Activated naive CD8-positive, alpha-beta T cell treated with anti-CD3 and anti-CD28 coated beads, Interleukin-2, amount 10 ng/mL, durations not matched to agents 7 days and 5 days (primary cell): ENCODE measurements around the gene PSMD1. TPM values are rescaled to one million over a fixed set of nuclear protein-coding genes. Genes with fewer than 3 reads are reported as not detected.
"Not testable (repeated sequence)": the region's sequence is repeated elsewhere in the genome, so short reads cannot be mapped to it uniquely, and the experiment has no call there.

Experiments
- ATAC-seq: fragments of 150-1000 bp; cut with Tn5 transposase; one replicate; pipeline ENCODE4 v1.10.0; 2021; ENCODE audit warnings: low read depth, moderate library complexity
- POLR2A ChIA-PET: fragments of 350-600 bp; sonication (Branson Sonifier 250); formaldehyde crosslinking; loops from one replicate; lab custom pipeline; 2021; ENCODE audit warnings: antibody characterized with exemption; lab: Charles Lee
- DNase-seq: peaks from one replicate; pipeline ENCODE4 v3.0.0; 2021
- H3K27ac Mint-ChIP-seq: one replicate; pipeline ENCODE4 v1.8.0; 2022; ENCODE audit warnings: mild to moderate bottlenecking, mixed read lengths
- H3K27me3 Mint-ChIP-seq: one replicate; pipeline ENCODE4 v1.8.0; 2022; ENCODE audit warnings: mild to moderate bottlenecking, moderate library complexity, mixed read lengths
- H3K36me3 Mint-ChIP-seq: one replicate; pipeline ENCODE4 v1.8.0; 2021; ENCODE audit warnings: mild to moderate bottlenecking, mixed read lengths
- H3K4me1 Mint-ChIP-seq: one replicate; pipeline ENCODE4 v1.8.0; 2021; ENCODE audit warnings: mixed read lengths
- H3K4me3 Mint-ChIP-seq: one replicate; pipeline ENCODE4 v1.8.0; 2022; ENCODE audit warnings: mild to moderate bottlenecking, moderate library complexity, mixed read lengths
- H3K9me3 Mint-ChIP-seq: one replicate; pipeline ENCODE4 v1.8.0; 2021; ENCODE audit warnings: mixed read lengths
- total RNA-seq, 2 experiments: library from RNA; stranded (reverse); gene quantifications; one replicate each; pipeline ENCODE4 v1.2.3, GENCODE V29; 2021

The PSMD1 gene
- total RNA-seq, 2 experiments from 2014 or later: 64.0 to 65.4 TPM

GRCh38 chr2:231186325-231186724 lies 129.7 kb downstream of the PSMD1 start:
- Mint-ChIP-seq H3K4me1 (no peaks in the 10 kb centered on the region), H3K27me3 (peaks cover 29% of the 10 kb centered on the region), H3K9me3 (no peaks in the 10 kb centered on the region), H3K4me3 (no peak overlapping the region), H3K27ac (no peak overlapping the region), H3K36me3 (no peaks in the 10 kb centered on the region)
- no peak for DNase-seq
- POLR2A ChIA-PET: no interaction called here
- no peak for ATAC-seq

- Mint-ChIP-seq H3K4me1 (no peaks in the 10 kb centered on the region), H3K27ac (no peak overlapping the region), H3K36me3 (no peaks in the 10 kb centered on the region), H3K9me3 (no peaks in the 10 kb centered on the region), H3K4me3 (no peak overlapping the region), H3K27me3 (peaks cover 38% of the 10 kb centered on the region)
- POLR2A ChIA-PET: no interaction called here
- ATAC-seq (no peak), DNase-seq (no peak)
These were observed 131.3 kb downstream of the PSMD1 start for GRCh38 chr2:231187736-231188505.

- POLR2A ChIA-PET: no interaction called here
- no peak for DNase-seq
- H3K27me3 Mint-ChIP-seq: peaks cover 35% of the 10 kb centered on the region
- no peak for ATAC-seq
- no peak overlapping the region for H3K4me3 Mint-ChIP-seq
- H3K9me3 Mint-ChIP-seq: no peaks in the 10 kb centered on the region
- H3K36me3 Mint-ChIP-seq: no peaks in the 10 kb centered on the region
- H3K4me1 Mint-ChIP-seq: no peaks in the 10 kb centered on the region
- no peak overlapping the region for H3K27ac Mint-ChIP-seq
These were observed 132.0 kb downstream of the PSMD1 start for GRCh38 chr2:231188506-231189170.

DNA sequence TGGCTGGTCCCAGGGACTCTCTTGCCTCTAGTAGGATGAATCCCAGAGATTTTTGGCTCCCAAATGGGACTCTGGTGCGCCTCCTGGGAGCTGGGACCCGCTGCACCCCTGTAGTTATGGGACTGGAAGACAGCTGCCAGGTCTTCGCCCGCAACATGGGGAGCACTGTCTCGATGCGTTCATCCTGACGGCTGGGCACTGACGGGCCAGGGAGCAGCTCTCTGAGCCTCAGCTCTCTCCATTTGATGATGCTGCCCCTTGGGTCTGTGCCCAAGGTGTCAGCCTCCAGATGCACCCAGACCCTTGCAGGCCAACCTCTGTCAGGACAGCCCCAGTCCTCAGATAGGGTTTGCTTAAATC lies 132.5 kb downstream of the PSMD1 start:
- POLR2A ChIA-PET: no interaction called here
- no peak for ATAC-seq
- no peak for DNase-seq
- Mint-ChIP-seq H3K27ac (no peak overlapping the region), H3K4me1 (no peaks in the 10 kb centered on the region), H3K4me3 (no peak overlapping the region), H3K9me3 (no peaks in the 10 kb centered on the region), H3K36me3 (no peaks in the 10 kb centered on the region), H3K27me3 (peaks cover 39% of the 10 kb centered on the region)

- Mint-ChIP-seq H3K4me3 (no peak overlapping the region), H3K27me3 (peaks cover 40% of the 10 kb centered on the region), H3K9me3 (no peaks in the 10 kb centered on the region), H3K36me3 (no peaks in the 10 kb centered on the region), H3K4me1 (no peaks in the 10 kb centered on the region), H3K27ac (no peak overlapping the region)
- DNase-seq: no peak
- no peak for ATAC-seq
- POLR2A ChIA-PET: no interaction called here
These were observed 133.2 kb downstream of the PSMD1 start for GRCh38 chr2:231189571-231190495.

DNA sequence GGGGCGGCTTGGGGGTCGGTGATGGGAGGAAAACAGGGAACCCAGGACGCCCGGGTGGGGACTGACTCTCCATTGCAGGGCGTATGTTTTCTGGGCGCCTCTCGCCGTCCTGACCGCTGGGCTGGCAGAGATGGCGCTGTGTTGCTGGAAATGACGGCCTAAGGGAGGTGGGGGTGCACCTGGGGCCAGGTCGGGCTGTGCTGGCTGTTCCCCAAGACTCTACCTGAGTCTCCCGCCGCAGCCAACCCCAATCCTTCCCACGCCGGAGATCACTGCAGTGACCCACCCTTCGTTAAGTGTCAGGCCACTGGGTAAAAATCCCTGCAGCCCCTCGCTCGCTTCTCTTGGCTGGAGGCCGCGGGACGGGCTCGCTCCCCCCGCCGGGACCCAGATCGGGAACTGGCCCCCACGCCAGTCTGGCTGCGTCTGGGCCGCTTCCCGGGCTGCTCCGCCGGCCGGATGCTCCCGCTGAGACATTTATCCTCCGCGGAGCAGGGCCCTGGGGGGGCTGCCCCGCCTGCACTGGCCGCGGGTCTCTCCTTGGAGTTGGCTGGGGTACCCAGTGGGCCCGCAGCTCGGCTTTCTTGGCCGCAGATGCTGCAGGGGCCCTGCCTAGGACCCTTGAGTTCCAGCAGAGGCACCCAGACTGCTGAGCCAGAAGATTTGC lies 134.0 kb downstream of the PSMD1 start:
- no peak overlapping the region for H3K27ac Mint-ChIP-seq
- POLR2A ChIA-PET: no interaction called here
- H3K36me3 Mint-ChIP-seq: no peaks in the 10 kb centered on the region
- peaks cover 41% of the 10 kb centered on the region for H3K27me3 Mint-ChIP-seq
- no peaks in the 10 kb centered on the region for H3K9me3 Mint-ChIP-seq
- DNase-seq: no peak
- no peak overlapping the region for H3K4me3 Mint-ChIP-seq
- ATAC-seq: peak; percentile 38
- no peaks in the 10 kb centered on the region for H3K4me1 Mint-ChIP-seq

GRCh38 chr2:231191896-231192872 lies 135.5 kb downstream of the PSMD1 start:
- ATAC-seq (no peak), DNase-seq (no peak)
- Mint-ChIP-seq H3K27me3 (peaks cover 44% of the 10 kb centered on the region), H3K9me3 (no peaks in the 10 kb centered on the region), H3K4me3 (no peak overlapping the region), H3K27ac (no peak overlapping the region), H3K36me3 (no peaks in the 10 kb centered on the region), H3K4me1 (no peaks in the 10 kb centered on the region)
- POLR2A ChIA-PET: no interaction called here

DNA sequence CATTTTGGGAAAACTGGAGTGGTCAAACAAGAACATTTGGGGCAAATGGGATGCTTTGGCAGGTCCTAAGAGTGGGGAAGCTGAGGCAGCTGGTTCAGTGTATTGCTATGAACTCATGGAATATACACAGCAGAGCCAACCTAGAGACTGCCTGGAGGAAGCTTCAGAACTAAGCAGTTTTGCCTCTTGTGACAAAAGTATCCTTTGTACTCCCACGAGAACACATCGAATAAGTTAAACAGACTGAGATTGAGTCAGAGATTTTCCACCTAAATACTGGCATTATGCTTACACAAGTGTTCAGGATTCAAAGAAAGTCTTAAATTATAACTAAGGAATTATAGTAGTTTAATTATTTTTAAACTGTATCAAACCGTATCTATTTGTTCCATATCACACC lies 136.5 kb downstream of the PSMD1 start:
- Mint-ChIP-seq H3K27me3 (peaks cover 37% of the 10 kb centered on the region), H3K9me3 (no peaks in the 10 kb centered on the region), H3K4me3 (no peak overlapping the region), H3K36me3 (no peaks in the 10 kb centered on the region), H3K27ac (no peak overlapping the region), H3K4me1 (peaks cover 3% of the 10 kb centered on the region)
- ATAC-seq: no peak
- no peak for DNase-seq
- POLR2A ChIA-PET: interaction anchor here (0.5 kb wide), 1 partner anchor 273 kb away, joined by 3 read pairs; no protein-coding TSS in a partner anchor

- no peaks in the 10 kb centered on the region for H3K9me3 Mint-ChIP-seq
- peaks cover 26% of the 10 kb centered on the region for H3K27me3 Mint-ChIP-seq
- peaks cover 10% of the 10 kb centered on the region for H3K4me1 Mint-ChIP-seq
- DNase-seq (no peak), ATAC-seq (no peak)
- H3K36me3 Mint-ChIP-seq: no peaks in the 10 kb centered on the region
- H3K27ac Mint-ChIP-seq: no peak overlapping the region
- POLR2A ChIA-PET: no interaction called here
- no peak overlapping the region for H3K4me3 Mint-ChIP-seq
These were observed 139.9 kb downstream of the PSMD1 start for GRCh38 chr2:231196592-231196991.

DNA sequence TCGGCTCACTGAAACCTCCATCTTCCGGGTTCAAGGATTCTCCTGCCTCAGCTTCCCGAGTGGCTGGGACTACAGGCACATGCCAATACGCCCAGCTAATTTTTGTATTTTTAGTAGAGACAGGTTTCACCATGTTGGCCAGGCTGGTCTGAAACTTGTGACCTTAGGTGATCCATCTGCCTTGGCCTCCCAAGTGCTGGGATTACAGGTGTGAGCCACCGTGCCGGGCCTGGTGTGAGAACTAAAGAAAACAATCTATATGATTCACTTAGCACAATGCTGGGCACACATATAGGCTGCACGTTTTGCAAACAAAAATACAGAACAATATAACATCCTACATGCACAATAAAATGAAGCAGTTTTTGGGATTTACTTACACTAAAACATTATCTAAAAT lies 140.5 kb downstream of the PSMD1 start:
- H3K4me3 Mint-ChIP-seq: peak overlapping the region; percentile 4
- H3K4me1 Mint-ChIP-seq, POLR2A ChIA-PET, H3K9me3 Mint-ChIP-seq, H3K27ac Mint-ChIP-seq, H3K36me3 Mint-ChIP-seq, DNase-seq, ATAC-seq: not testable (repeated sequence)
- peaks cover 24% of the 10 kb centered on the region for H3K27me3 Mint-ChIP-seq

DNA sequence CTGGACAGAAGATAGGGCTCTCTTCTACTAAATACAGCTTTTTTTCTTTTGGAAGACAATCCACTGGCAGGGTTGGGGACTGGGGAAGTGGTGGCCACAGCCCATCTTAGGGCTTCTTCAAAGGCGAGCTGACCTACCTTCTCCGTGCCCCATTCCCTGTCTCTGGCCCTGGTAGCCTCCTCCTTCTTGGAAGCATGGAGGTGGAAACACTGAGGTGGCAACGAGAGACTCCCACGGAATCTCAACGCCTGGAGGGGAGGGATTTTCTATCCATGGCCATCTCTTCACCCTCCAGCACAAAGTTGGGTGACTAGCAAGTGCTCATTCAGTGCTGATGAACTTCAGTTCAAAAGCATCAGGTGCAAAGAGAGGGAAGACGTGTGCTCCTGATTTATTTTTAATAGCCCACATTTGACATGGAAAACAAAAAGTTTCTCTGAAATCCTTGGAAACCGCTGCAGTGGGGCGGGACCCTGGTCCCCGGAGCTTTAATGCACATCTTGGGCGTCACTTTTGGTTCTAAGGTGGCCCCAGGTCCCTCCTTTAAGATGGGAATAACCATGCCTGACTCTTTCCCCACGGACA lies 141.1 kb downstream of the PSMD1 start:
- H3K27me3 Mint-ChIP-seq: peaks cover 20% of the 10 kb centered on the region
- H3K36me3 Mint-ChIP-seq: no peaks in the 10 kb centered on the region
- H3K9me3 Mint-ChIP-seq: no peaks in the 10 kb centered on the region
- ATAC-seq (no peak), DNase-seq (no peak)
- POLR2A ChIA-PET: interaction anchor here (1.3 kb wide), 1 partner anchor 196 kb away, joined by 3 read pairs; no protein-coding TSS in a partner anchor
- peak overlapping the region; percentile 90 for H3K4me3 Mint-ChIP-seq
- peaks cover 10% of the 10 kb centered on the region for H3K4me1 Mint-ChIP-seq
- no peak overlapping the region for H3K27ac Mint-ChIP-seq
